ENCODE results near the gene SNN.
A peak's percentile ranks its signal among the peaks of the same experiment; 100 is the strongest.

The SNN gene

GRCh38 chr16:11666103-11667055 lies 1.9 kb upstream of the SNN start:
- H3K4me1 ChIP-seq: peaks cover 9% of the 10 kb centered on the region

GRCh38 chr16:11667221-11667823 lies 933 bp upstream of the SNN start:
- H3K27ac ChIP-seq: no peak overlapping the region

More at GRCh38 chr16:11666103-11667055, 1.9 kb upstream of the SNN start:
- Histone ChIP-seq H3K4me2 (ENCODE audit: low read length) (no peak overlapping the region), H3K79me2 (no peaks in the 10 kb centered on the region), H3K27ac (no peak overlapping the region), H3K27me3 (ENCODE audit: control insufficient read depth, insufficient read depth, low read length) (no peaks in the 10 kb centered on the region), H3K9ac (no peak overlapping the region), H2AFZ (no peak overlapping the region), H3K36me3 (ENCODE audit: control insufficient read depth, insufficient read depth, low read length) (no peaks in the 10 kb centered on the region), H3K4me3 (ENCODE audit: low read depth, low read length) (no peak overlapping the region), H3K9me3 (ENCODE audit: control insufficient read depth, low read length) (no peaks in the 10 kb centered on the region)
- TF ChIP-seq CTCF (IDR thresholded peaks at IDR 0.05): no peak

GRCh38 chr16:11668623-11669379 lies 546 bp downstream of the SNN start:
- Histone ChIP-seq H3K9ac (no peak overlapping the region), H3K9me3 (ENCODE audit: control insufficient read depth, low read length) (no peaks in the 10 kb centered on the region), H3K79me2 (no peaks in the 10 kb centered on the region), H3K4me3 (ENCODE audit: low read depth, low read length) (peak overlapping the region; percentile 68), H2AFZ (peak overlapping the region; percentile 83), H3K36me3 (ENCODE audit: control insufficient read depth, insufficient read depth, low read length) (no peaks in the 10 kb centered on the region), H3K4me2 (ENCODE audit: low read length) (peak overlapping the region; percentile 83), H3K27me3 (ENCODE audit: control insufficient read depth, insufficient read depth, low read length) (no peaks in the 10 kb centered on the region), H3K4me1 (peaks cover 9% of the 10 kb centered on the region), H3K27ac (peak overlapping the region; percentile 49)
- no peak for TF ChIP-seq CTCF (IDR thresholded peaks at IDR 0.05)

More at GRCh38 chr16:11667221-11667823, 933 bp upstream of the SNN start:
- Histone ChIP-seq H3K79me2 (no peaks in the 10 kb centered on the region), H3K4me3 (ENCODE audit: low read depth, low read length) (no peak overlapping the region), H2AFZ (peak overlapping the region; percentile 91), H3K27me3 (ENCODE audit: control insufficient read depth, insufficient read depth, low read length) (no peaks in the 10 kb centered on the region), H3K9ac (no peak overlapping the region), H3K9me3 (ENCODE audit: control insufficient read depth, low read length) (no peaks in the 10 kb centered on the region), H3K4me1 (peaks cover 9% of the 10 kb centered on the region), H3K36me3 (ENCODE audit: control insufficient read depth, insufficient read depth, low read length) (no peaks in the 10 kb centered on the region), H3K4me2 (ENCODE audit: low read length) (peak overlapping the region; percentile 93)
- no peak for TF ChIP-seq CTCF (IDR thresholded peaks at IDR 0.05)

- H3K4me3 ChIP-seq (ENCODE audit: low read depth, low read length): peak overlapping the region; percentile 68
- H3K9ac ChIP-seq: no peak overlapping the region
- peaks cover 9% of the 10 kb centered on the region for H3K4me1 ChIP-seq
- peak overlapping the region; percentile 49 for H3K27ac ChIP-seq
- peak overlapping the region; percentile 83 for H2AFZ ChIP-seq
- no peaks in the 10 kb centered on the region for H3K79me2 ChIP-seq
- H3K36me3 ChIP-seq (ENCODE audit: control insufficient read depth, insufficient read depth, low read length): no peaks in the 10 kb centered on the region
- H3K27me3 ChIP-seq (ENCODE audit: control insufficient read depth, insufficient read depth, low read length): no peaks in the 10 kb centered on the region
- no peaks in the 10 kb centered on the region for H3K9me3 ChIP-seq (ENCODE audit: control insufficient read depth, low read length)
- TF ChIP-seq CTCF (IDR thresholded peaks at IDR 0.05): no peak
- H3K4me2 ChIP-seq (ENCODE audit: low read length): peak overlapping the region; percentile 83
Observed at GRCh38 chr16:11669380-11670146, 1.3 kb downstream of the SNN start.
